HG02973 (cell line): ENCODE measurements around the gene PDE8B.
"Not testable (repeated sequence)": the region's sequence is repeated elsewhere in the genome, so short reads cannot be mapped to it uniquely, and the experiment has no call there.

Source experiments
- ATAC-seq: cut with Tn5 transposase; IDR thresholded peaks from one replicate; pipeline ENCODE4 v1.9.1; 2021; ENCODE audit warnings: moderate library complexity; ENCODE audit not compliant: unreplicated experiment

The PDE8B gene

GRCh38 chr5:77355080-77355479 is 144.6 kb downstream of the PDE8B start:
- ATAC-seq = no peak

DNA sequence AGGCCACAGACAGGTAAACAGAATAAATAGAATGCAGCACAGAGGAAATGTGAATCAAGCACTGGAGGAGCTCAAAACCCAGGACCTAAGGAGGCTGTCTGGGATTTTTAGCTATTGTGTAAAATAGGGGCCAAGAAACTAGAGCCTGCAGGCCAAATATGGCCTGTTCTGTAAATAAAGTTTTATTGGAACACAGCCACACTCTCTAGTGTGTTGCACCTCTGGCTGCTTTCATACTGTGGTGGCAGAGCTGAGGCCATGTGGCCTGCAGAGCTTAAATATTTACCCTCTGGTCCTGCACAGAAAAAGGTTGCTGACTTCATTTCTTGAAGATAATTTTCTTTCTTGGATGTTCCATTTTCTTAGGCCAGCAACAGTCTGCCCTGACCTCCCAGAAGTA is 145.3 kb downstream of the PDE8B start:
- ATAC-seq = no peak

GRCh38 chr5:77356740-77357139 is 146.3 kb downstream of the PDE8B start:
- peak; percentile 94 for ATAC-seq

- no peak for ATAC-seq
These were observed 148.1 kb downstream of the PDE8B start for GRCh38 chr5:77358255-77359205.

- no peak for ATAC-seq
These were observed 148.8 kb downstream of the PDE8B start for GRCh38 chr5:77359231-77359630.

GRCh38 chr5:77360381-77360780 is 149.9 kb downstream of the PDE8B start:
- ATAC-seq = no peak

GRCh38 chr5:77360973-77361372 is 150.5 kb downstream of the PDE8B start:
- no peak for ATAC-seq

GRCh38 chr5:77366717-77367500 is 156.4 kb downstream of the PDE8B start:
- ATAC-seq = no peak

DNA sequence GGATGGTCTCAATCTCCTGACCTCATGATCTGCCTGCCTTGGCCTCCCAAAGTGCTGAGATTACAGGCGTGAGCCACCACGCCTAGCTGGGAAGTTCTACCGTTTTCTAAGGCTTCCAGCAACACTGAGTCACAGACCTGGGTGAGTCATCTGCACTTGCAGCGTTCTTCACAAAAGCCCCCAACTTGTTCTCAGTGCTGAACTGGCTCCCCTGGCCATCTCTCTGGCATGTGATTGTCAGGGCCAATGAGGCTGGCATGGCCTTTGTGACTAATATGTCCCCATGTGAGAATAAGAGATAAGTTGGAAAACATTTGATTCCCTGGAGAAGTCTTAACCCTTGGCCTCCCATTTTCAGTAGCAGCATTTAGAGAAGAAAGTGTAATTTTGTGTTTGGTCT is 157.3 kb downstream of the PDE8B start:
- ATAC-seq = no peak

GRCh38 chr5:77368367-77368766 is 157.9 kb downstream of the PDE8B start:
- ATAC-seq = no peak

GRCh38 chr5:77369566-77369965 is 159.1 kb downstream of the PDE8B start:
- no peak for ATAC-seq

GRCh38 chr5:77374686-77375085 is 164.2 kb downstream of the PDE8B start:
- no peak for ATAC-seq

DNA sequence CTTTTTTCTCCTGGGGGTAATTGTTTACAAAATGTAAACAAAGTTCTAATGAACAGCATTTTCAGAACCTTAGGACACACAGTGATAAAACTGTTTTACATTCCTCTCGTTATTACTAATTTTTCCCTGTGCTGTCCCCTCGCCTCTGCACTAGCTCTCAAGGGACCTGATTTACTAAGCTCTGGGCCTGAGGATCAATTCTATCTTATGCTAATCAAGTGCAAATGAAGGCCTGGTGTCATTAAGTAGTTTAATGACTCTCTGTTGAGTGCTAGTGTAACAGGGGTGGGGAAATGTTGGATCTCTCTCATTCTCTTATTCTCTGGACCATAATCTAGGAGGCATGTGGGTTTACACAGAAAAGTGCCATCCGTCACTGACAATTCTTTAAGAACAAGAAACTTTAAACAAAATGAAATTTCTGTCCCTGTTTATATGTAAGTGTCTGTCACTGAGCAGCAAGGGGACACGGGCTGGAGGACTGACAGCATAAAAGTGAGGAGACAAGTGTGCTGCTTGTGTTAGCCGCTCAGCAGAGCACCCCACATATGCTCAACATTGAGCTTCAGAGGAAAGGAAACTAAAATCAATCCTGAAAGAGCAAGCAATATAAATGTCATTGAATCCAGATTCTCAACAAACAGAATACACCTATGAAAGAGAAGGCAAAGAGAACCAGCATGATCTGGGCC is 166.3 kb downstream of the PDE8B start:
- no peak for ATAC-seq

DNA sequence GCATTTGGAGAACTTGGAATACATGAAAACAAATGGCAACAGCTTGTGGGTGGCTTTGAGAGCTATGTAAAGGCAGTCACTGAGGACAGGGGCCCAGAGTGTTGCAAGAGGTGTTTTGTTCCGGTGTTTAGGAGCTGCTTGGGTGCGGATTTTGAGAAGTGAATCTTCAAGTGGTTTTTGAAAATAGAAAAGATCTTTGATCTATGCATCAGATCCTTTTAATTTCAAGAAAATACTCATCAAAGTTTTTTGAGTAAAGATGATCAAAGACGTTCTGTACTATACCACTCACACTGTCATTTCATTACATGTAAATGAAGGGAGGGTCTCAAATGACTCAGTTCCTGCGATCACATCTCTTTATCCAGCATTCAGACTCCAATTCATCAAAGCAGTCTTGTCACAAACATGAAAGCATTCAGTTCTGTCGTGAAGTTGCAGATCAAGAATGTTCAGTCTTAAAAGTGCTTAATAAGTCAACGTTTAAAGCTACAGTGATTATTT is 169.1 kb downstream of the PDE8B start:
- peak; percentile 90 for ATAC-seq

DNA sequence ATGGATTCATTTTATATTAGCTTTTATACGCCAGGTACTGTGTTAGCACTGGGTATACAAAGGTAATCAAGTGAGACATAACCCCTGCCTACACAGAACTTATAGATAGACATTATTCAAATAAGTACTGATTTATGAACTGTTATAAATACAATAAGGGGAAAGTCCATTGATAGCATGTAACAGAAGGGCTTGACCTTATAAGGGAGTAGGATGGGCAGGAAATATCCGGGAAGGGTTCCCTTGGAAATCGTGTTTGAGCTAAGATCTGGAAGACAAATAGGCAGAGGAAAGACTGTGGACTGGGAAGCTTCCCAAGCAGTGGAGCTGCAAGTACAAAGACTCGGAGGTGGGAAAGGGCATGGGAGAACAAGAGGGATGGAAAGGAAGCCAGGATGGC is 170.2 kb downstream of the PDE8B start:
- ATAC-seq = no peak

GRCh38 chr5:77383336-77383735 is 172.9 kb downstream of the PDE8B start:
- not testable (repeated sequence) for ATAC-seq

DNA sequence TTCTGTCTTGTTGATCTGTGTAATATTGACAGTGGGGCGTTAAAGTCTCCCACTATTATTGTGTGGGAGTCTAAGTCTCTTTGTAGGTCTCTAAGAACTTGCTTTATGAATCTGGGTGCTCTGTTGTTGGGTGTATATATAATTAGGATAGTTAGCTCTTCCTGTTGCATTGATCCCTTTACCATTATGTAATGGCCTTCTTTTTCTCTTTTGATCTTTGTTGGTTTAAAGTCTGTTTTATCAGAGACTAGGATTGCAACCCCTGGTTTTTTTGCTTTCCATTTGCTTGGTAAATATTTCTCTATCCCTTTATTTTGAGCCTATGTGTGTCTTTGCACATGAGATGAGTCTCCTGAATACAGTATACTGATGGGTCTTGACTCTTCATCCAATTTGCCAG is 175.9 kb downstream of the PDE8B start:
- not testable (repeated sequence) for ATAC-seq

GRCh38 chr5:77389746-77390145 is 179.3 kb downstream of the PDE8B start:
- ATAC-seq = no peak

- no peak for ATAC-seq
These were observed 179.7 kb downstream of the PDE8B start for GRCh38 chr5:77390221-77390620.

DNA sequence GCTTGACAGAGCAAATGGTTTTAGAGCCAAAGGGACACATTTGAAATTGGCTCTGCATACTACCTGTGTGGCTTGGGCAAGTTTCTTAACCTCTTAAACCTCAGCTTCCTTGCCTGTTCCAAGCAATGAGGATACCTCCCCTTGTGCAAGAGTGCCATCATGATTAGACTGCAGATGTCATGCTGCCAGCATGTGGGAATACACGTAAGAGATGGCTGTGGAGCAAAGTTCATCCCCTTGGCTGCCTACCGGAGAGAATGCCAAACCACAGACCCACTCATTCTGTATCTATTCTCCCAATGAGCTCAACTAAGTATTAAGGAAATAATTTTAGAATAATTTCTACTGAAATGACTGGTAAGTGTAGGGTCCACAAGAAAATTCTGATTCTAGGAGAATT is 180.3 kb downstream of the PDE8B start:
- ATAC-seq = no peak

DNA sequence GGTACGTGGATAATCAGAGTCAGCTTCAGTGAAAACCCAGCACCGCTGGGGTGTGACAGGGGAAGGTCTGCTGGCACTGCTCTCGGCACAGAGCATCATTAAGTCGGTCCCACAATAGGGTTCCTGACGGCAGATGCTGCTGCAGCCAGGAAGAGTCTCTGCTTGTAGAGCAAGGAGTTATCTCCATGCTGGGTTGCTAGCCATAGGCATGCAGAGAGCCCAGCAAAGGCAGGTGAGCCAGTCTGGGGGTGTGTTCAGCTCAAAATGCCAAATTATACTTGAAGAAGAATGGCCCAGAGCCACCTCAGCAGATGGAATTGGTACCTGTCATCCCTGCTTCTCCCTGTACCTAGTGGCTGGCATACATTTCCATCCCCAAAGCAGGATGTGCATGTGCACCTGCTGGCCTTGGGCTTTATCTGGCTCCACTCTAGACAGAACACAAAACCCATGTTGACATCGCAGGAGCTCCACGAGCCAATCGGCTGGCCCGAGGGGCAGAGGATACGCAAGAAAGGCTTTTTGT is 180.8 kb downstream of the PDE8B start:
- no peak for ATAC-seq
